PC-3 (cell line): Measurements from ENCODE around the gene NAGPA. TPM values are rescaled to one million over a fixed set of nuclear protein-coding genes. Genes with fewer than 3 reads are reported as not detected.

Source experiments
- ATAC-seq: fragments of 200-7000 bp; cut with Tn5 transposase; 2 replicates; pipeline ENCODE4 v1.9.1; 2020; ENCODE audit warnings: mild to moderate bottlenecking, moderate library complexity
- BruUV-seq: library from RNA; stranded (reverse); fragments of 400-500 nt; replicated peaks from 2 replicates; lab custom pipeline; 2021; lab: Mats Ljungman, UMichigan
- CTCF ChIA-PET: fragments of 300-600 bp; sonication (Branson Sonifier 250); formaldehyde crosslinking; loops from one replicate; lab custom pipeline; 2022; ENCODE audit warnings: antibody characterized with exemption; lab: Charles Lee
- POLR2A ChIA-PET: fragments of 300-600 bp; sonication (Branson Sonifier 250); formaldehyde crosslinking; loops from one replicate; lab custom pipeline; 2022; ENCODE audit warnings: antibody characterized with exemption; ENCODE audit not compliant: unreplicated experiment; lab: Charles Lee
- DNase-seq: peaks from one replicate; pipeline ENCODE4 v3.0.0-alpha.2; 2015
- H2AFZ ChIP-seq: fragments of 300-600 bp; sonication (generic); 2 replicates; pipeline ENCODE4 v1.6.0; 2016; ENCODE audit warnings: antibody characterized with exemption, low read length
- H3F3A ChIP-seq: fragments of 300-600 bp; sonication (generic); one replicate; pipeline ENCODE4 v1.6.0; 2017; ENCODE audit warnings: antibody characterized with exemption, low read length, control low read depth, mild to moderate bottlenecking; ENCODE audit not compliant: unreplicated experiment
- H3K27ac ChIP-seq: fragments of 300-600 bp; sonication (generic); 2 replicates; pipeline ENCODE4 v1.5.1; 2016; ENCODE audit warnings: mild to moderate bottlenecking, low read length
- H3K27me3 ChIP-seq: fragments of 300-600 bp; sonication (generic); 2 replicates; pipeline ENCODE4 v1.6.1; 2016; ENCODE audit warnings: low read length, mixed read lengths
- H3K36me3 ChIP-seq: fragments of 300-600 bp; sonication (generic); 2 replicates; pipeline ENCODE4 v1.6.1; 2016; ENCODE audit warnings: low read depth, mixed run types, low read length, mixed read lengths
- H3K4me1 ChIP-seq: fragments of 300-600 bp; sonication (generic); 2 replicates; pipeline ENCODE4 v1.5.1; 2016; ENCODE audit warnings: low read length; ENCODE audit not compliant: insufficient read depth
- H3K4me2 ChIP-seq: fragments of 300-600 bp; sonication (generic); 2 replicates; pipeline ENCODE4 v1.6.0; 2016; ENCODE audit warnings: low read length
- H3K4me3 ChIP-seq: fragments of 300-600 bp; sonication (generic); 2 replicates; pipeline ENCODE4 v1.5.1; 2016; ENCODE audit warnings: mild to moderate bottlenecking, low read length, mixed read lengths
- H3K79me2 ChIP-seq: fragments of 300-600 bp; sonication (generic); 2 replicates; pipeline ENCODE4 v1.6.1; 2017; ENCODE audit warnings: low read length, mixed read lengths
- H3K9ac ChIP-seq: fragments of 300-600 bp; sonication (generic); 2 replicates; pipeline ENCODE4 v1.6.0; 2016; ENCODE audit warnings: mild to moderate bottlenecking, low read length
- H3K9me2 ChIP-seq: fragments of 300-600 bp; sonication (generic); replicated peaks from 2 replicates; pipeline ENCODE4 v1.6.1; 2016; ENCODE audit warnings: mixed run types, low read length, mixed read lengths
- H3K9me3 ChIP-seq: fragments of 300-600 bp; sonication (generic); 2 replicates; pipeline ENCODE4 v1.6.1; 2016; ENCODE audit warnings: low read length, mixed read lengths
- H4K20me1 ChIP-seq: fragments of 300-600 bp; sonication (generic); 2 replicates; pipeline ENCODE4 v1.6.1; 2016; ENCODE audit warnings: low read length, mixed read lengths
- EZH2 ChIP-seq: fragments of 300-600 bp; sonication (generic); IDR thresholded peaks from one replicate; pipeline ENCODE4 v1.6.1; 2017; ENCODE audit warnings: antibody characterized with exemption, mild to moderate bottlenecking, low read length; ENCODE audit not compliant: unreplicated experiment
- EZH2phosphoT487 ChIP-seq: fragments of 300-600 bp; sonication (generic); IDR thresholded peaks from 2 replicates; pipeline ENCODE4 v1.6.1; 2018; ENCODE audit warnings: mild to moderate bottlenecking, antibody characterized with exemption, low read length, borderline replicate concordance
- intact Hi-C: fragments of 100-400 bp; cut with micrococcal nuclease; formaldehyde crosslinking; loops from 2 replicates; pipeline ENCODE4 v1.9.0; 2023
- total RNA-seq: library from RNA; depleted of rRNA; stranded (reverse); fragments of >200 nt; gene quantifications from 2 replicates; pipeline ENCODE4 v1.2.3, GENCODE V29; 2014
- TF ChIP-seq, protein P1 (sequence below): fragments of 300-600 bp; sonication (generic); conservative IDR thresholded peaks from 2 replicates; pipeline ENCODE4 v1.5.1; 2017; ENCODE audit warnings: antibody characterized with exemption, low read depth, mild to moderate bottlenecking, low read length

The NAGPA gene
- total RNA-seq, 1 experiment from 2014 or later, result 26.2 TPM

DNA sequence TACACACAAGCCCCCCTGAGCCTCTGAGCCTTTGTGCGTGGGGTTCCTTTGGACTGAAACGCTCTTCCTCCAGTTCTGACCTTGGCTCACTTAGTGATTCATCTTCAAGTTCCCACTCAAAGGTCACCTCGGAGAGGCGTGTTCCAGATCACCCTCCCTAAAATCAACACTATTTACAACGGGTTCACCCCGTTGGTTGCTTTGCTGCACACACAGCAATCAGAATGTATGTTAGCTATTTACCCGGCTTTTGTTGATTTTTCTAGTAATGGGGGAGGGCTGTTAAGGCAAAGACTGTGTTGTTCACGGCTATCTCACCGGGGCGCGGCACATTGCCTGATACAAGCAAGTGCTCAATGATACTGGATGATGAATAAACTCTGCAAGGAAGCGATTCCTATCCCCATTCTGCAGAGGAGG, 977 bp downstream of the NAGPA start:
- no peak for DNase-seq
- Histone ChIP-seq H3K9ac (peak overlapping the region; percentile 65), H3K4me1 (peaks cover 7% of the 10 kb centered on the region), H3K36me3 (no peaks in the 10 kb centered on the region), H4K20me1 (no peaks in the 10 kb centered on the region), H3F3A (no peaks in the 10 kb centered on the region), H3K4me3 (peak overlapping the region; percentile 88), H3K27ac (no peak overlapping the region), H3K79me2 (no peaks in the 10 kb centered on the region), H3K9me2 (no peaks in the 10 kb centered on the region), H3K9me3 (no peaks in the 10 kb centered on the region), H3K4me2 (peak overlapping the region; percentile 97), H3K27me3 (no peaks in the 10 kb centered on the region), H2AFZ (peak overlapping the region; percentile 95)
- POLR2A ChIA-PET, result no interaction called here
- CTCF ChIA-PET, result no interaction called here
- TF ChIP-seq EZH2, result no peak
- no peak for TF ChIP-seq EZH2phosphoT487
- TF ChIP-seq, protein P1, sequence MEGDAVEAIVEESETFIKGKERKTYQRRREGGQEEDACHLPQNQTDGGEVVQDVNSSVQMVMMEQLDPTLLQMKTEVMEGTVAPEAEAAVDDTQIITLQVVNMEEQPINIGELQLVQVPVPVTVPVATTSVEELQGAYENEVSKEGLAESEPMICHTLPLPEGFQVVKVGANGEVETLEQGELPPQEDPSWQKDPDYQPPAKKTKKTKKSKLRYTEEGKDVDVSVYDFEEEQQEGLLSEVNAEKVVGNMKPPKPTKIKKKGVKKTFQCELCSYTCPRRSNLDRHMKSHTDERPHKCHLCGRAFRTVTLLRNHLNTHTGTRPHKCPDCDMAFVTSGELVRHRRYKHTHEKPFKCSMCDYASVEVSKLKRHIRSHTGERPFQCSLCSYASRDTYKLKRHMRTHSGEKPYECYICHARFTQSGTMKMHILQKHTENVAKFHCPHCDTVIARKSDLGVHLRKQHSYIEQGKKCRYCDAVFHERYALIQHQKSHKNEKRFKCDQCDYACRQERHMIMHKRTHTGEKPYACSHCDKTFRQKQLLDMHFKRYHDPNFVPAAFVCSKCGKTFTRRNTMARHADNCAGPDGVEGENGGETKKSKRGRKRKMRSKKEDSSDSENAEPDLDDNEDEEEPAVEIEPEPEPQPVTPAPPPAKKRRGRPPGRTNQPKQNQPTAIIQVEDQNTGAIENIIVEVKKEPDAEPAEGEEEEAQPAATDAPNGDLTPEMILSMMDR, result no peak
- intact Hi-C loops, result no loop called here
- peak; percentile 9 for ATAC-seq
- BruUV-seq, result TSS peak; percentile 70

DNA sequence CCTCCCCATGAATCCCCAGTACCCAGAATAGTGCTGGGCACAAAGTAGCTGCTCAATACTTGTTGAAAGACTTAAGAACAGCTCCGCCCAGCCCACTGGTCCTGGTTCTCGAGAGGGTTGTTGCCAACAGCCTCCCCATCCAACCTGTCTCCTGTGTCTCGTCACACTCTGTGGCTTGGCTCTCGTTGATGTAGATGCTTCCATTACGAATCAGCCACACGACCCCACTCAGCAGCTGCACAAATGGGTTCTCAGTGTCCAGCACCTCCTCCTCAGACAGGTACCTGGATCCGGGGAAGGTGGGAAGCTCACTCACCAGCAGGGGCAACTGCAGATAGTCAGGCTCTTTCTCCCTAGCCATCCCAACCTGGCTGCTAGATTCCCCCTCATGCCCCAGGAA, 2.1 kb downstream of the NAGPA start:
- Histone ChIP-seq H2AFZ (no peak overlapping the region), H3K4me1 (peaks cover 7% of the 10 kb centered on the region), H3K9ac (no peak overlapping the region), H3K27ac (no peak overlapping the region), H3K4me2 (no peak overlapping the region), H3K79me2 (no peaks in the 10 kb centered on the region), H3K36me3 (no peaks in the 10 kb centered on the region), H3K4me3 (no peak overlapping the region), H3K9me2 (no peaks in the 10 kb centered on the region), H3K27me3 (no peaks in the 10 kb centered on the region), H3K9me3 (no peaks in the 10 kb centered on the region), H4K20me1 (no peaks in the 10 kb centered on the region), H3F3A (no peaks in the 10 kb centered on the region)
- no peak for TF ChIP-seq EZH2phosphoT487
- no peak for TF ChIP-seq EZH2
- TF ChIP-seq, protein P1, result no peak
- intact Hi-C loops, result no loop called here
- CTCF ChIA-PET, result no interaction called here
- no peak for ATAC-seq
- no TSS peak for BruUV-seq
- DNase-seq, result no peak
- POLR2A ChIA-PET, result no interaction called here

DNA sequence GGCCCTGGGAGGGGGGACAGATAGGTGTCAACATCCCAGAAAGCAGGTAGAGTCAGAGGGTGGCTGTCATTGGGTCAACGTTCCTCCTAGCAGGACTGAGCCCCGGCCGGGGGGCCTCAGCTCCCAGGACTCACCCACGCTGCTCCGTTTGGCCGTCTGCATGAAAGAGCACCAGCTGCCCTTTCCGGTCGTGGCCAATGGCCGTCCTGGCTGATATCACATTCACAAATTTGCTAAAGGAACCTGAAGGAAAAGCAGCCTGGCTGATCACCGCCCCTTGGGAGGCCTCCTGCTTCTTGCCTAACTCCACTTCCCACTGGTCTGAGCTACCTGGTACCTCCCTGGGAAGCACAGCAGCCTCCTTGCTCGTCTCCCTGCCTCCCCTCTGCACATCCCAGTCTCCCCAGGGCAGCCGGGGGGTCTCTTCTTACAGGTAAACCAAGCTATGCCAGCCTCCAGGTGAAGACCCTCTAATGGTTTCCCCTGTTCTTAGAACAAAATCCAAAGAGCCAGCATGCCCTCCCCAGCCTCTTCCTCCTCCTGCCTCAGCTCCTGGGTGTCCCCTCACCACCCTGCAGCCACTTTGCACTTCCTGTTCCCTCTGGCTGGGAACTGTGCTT, 3.4 kb downstream of the NAGPA start:
- Histone ChIP-seq H4K20me1 (no peaks in the 10 kb centered on the region), H3K9me2 (no peaks in the 10 kb centered on the region), H2AFZ (no peak overlapping the region), H3K79me2 (no peaks in the 10 kb centered on the region), H3K9ac (no peak overlapping the region), H3K4me3 (no peak overlapping the region), H3K4me2 (no peak overlapping the region), H3F3A (no peaks in the 10 kb centered on the region), H3K27me3 (no peaks in the 10 kb centered on the region), H3K9me3 (no peaks in the 10 kb centered on the region), H3K36me3 (no peaks in the 10 kb centered on the region), H3K27ac (no peak overlapping the region), H3K4me1 (peaks cover 7% of the 10 kb centered on the region)
- ChIA-PET POLR2A (no interaction called here), CTCF (no interaction called here)
- DNase-seq, result no peak
- intact Hi-C loops, result no loop called here
- no TSS peak for BruUV-seq
- ATAC-seq, result no peak
- TF ChIP-seq EZH2 (no peak), EZH2phosphoT487 (no peak)
- TF ChIP-seq, protein P1, result no peak
